Fibroblast of lung (primary cell): ENCODE data around the gene FEZ2.

Source experiments
- EZH2 ChIP-seq: IDR thresholded peaks from 2 replicates; pipeline ENCODE4 v1.5.1; 2012; ENCODE audit warnings: low read length, control low read depth, mild to moderate bottlenecking; ENCODE audit errors: missing control alignments
- TF ChIP-seq, protein P1 (sequence below), 2 donors: IDR thresholded peaks in 1 of 2; conservative IDR thresholded peaks in 1 of 2; 1 replicate in 1 of 2; 2 replicates in 1 of 2; pipeline ENCODE4 v1.5.1; 2011 to 2012; ENCODE audit warnings: low read length in 2 of 2, control low read depth in 1 of 2, inconsistent platforms in 1 of 2, low read depth in 1 of 2, mild to moderate bottlenecking in 1 of 2

DNA sequence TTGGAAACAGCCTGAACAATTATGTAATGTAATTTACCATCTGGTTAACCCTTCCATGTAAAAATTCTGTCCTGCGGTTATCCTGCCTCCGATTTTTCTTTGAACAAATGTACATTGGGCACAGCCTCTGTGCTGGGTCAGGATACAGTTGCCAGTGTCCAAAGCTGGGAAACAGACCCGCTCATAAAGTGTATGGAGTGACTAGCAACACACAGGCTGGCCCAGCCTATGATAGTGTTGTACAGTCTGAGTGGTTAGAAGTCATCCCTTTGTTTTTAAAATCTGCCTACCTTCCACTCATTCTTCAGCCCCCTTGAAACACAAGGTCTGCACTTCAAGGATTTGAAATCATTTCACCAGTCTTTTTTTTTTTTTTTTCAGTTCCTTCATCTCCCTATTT is 50.1 kb downstream of the FEZ2 start:
- TF ChIP-seq, protein P1, sequence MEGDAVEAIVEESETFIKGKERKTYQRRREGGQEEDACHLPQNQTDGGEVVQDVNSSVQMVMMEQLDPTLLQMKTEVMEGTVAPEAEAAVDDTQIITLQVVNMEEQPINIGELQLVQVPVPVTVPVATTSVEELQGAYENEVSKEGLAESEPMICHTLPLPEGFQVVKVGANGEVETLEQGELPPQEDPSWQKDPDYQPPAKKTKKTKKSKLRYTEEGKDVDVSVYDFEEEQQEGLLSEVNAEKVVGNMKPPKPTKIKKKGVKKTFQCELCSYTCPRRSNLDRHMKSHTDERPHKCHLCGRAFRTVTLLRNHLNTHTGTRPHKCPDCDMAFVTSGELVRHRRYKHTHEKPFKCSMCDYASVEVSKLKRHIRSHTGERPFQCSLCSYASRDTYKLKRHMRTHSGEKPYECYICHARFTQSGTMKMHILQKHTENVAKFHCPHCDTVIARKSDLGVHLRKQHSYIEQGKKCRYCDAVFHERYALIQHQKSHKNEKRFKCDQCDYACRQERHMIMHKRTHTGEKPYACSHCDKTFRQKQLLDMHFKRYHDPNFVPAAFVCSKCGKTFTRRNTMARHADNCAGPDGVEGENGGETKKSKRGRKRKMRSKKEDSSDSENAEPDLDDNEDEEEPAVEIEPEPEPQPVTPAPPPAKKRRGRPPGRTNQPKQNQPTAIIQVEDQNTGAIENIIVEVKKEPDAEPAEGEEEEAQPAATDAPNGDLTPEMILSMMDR (conservative IDR thresholded peaks at IDR 0.05 in 1 of 2, IDR thresholded peaks at IDR 0.05 in 1 of 2; ENCODE audit: low read depth in 1 of 2, low read length in 2 of 2) = no peak
- no peak for TF ChIP-seq EZH2
